HG02642 (cell line): ENCODE results near the gene ORC5.
"Not testable (repeated sequence)": the region's sequence is repeated elsewhere in the genome, so short reads cannot be mapped to it uniquely, and the experiment has no call there.

Experiments used
- ATAC-seq: cut with Tn5 transposase; IDR thresholded peaks from one replicate; pipeline ENCODE4 v1.9.1; 2021; ENCODE audit warnings: mild to moderate bottlenecking; ENCODE audit not compliant: unreplicated experiment, poor library complexity

The ORC5 gene

GRCh38 chr7:104207731-104208420, at the start of gene ORC5:
TSS of gene ORC5 (minus strand) at chr7:104208013. CDS start at chr7:104207904, 109 bp downstream.
- peak; percentile 100 for ATAC-seq

GRCh38 chr7:104255616-104256015, 47.8 kb upstream of the ORC5 start:
- ATAC-seq = no peak

GRCh38 chr7:104255194-104255593, 47.4 kb upstream of the ORC5 start:
- no peak for ATAC-seq

- no peak for ATAC-seq
Measured at GRCh38 chr7:104254696-104255095, 46.9 kb upstream of the ORC5 start.

GRCh38 chr7:104252409-104253134, 44.8 kb upstream of the ORC5 start:
- ATAC-seq = no peak

- ATAC-seq = no peak
Measured at GRCh38 chr7:104242638-104243037, 34.8 kb upstream of the ORC5 start.

- no peak for ATAC-seq
Measured at GRCh38 chr7:104241538-104242209, 33.9 kb upstream of the ORC5 start.

- no peak for ATAC-seq
Measured at GRCh38 chr7:104241135-104241534, 33.3 kb upstream of the ORC5 start.

- ATAC-seq = no peak
Measured at GRCh38 chr7:104240401-104240800, 32.6 kb upstream of the ORC5 start.

GRCh38 chr7:104234990-104235389, 27.2 kb upstream of the ORC5 start:
- ATAC-seq = not testable (repeated sequence)

- peak; percentile 92 for ATAC-seq
Measured at GRCh38 chr7:104231054-104232046, 23.5 kb upstream of the ORC5 start.

GRCh38 chr7:104230606-104231005, 22.8 kb upstream of the ORC5 start:
- no peak for ATAC-seq

GRCh38 chr7:104228442-104228841, 20.6 kb upstream of the ORC5 start:
- no peak for ATAC-seq

- ATAC-seq = no peak
Measured at GRCh38 chr7:104225451-104225850, 17.6 kb upstream of the ORC5 start.

GRCh38 chr7:104217620-104218019, 9.8 kb upstream of the ORC5 start:
- no peak for ATAC-seq

GRCh38 chr7:104209063-104209462, 1.2 kb upstream of the ORC5 start:
- ATAC-seq = no peak

- no peak for ATAC-seq
Measured at GRCh38 chr7:104208421-104208780, 588 bp upstream of the ORC5 start.

- ATAC-seq = peak; percentile 31
Measured at GRCh38 chr7:104207348-104207730, 474 bp downstream of the ORC5 start.

- ATAC-seq = no peak
Measured at GRCh38 chr7:104206841-104207240, 972 bp downstream of the ORC5 start.

GRCh38 chr7:104198673-104199278, 9.0 kb downstream of the ORC5 start:
- ATAC-seq = no peak
